Coronary artery (tissue), 2 donors: ENCODE data around the gene SNRNP200.
A peak's percentile ranks its signal among the peaks of the same experiment; 100 is the strongest.
"Not testable (repeated sequence)": the region's sequence is repeated elsewhere in the genome, so short reads cannot be mapped to it uniquely, and the experiment has no call there.

ENCODE experiments used
- DNase-seq: peaks from one replicate; pipeline ENCODE4 v3.0.0-alpha.2; 2017; ENCODE audit warnings: low spot score
- H3K27ac ChIP-seq, 2 donors: fragments of 200-600 bp; sonication (generic); one replicate each; pipeline ENCODE4 v1.5.1; 2016 to 2019
- H3K4me3 ChIP-seq: fragments of 200-600 bp; sonication (generic); 2 replicates; pipeline ENCODE4 v1.5.1; 2016; ENCODE audit warnings: mild to moderate bottlenecking, moderate library complexity
- CTCF ChIP-seq: fragments of 200-600 bp; sonication (generic); IDR thresholded peaks from one replicate; pipeline ENCODE4 v1.5.1; 2019; ENCODE audit warnings: antibody characterized with exemption

Gene SNRNP200

GRCh38 chr2:96305979-96306308 is 598 bp upstream of the SNRNP200 start:
- Histone ChIP-seq H3K27ac (peak overlapping the region; percentile 75 to 80), H3K4me3 (peak overlapping the region; percentile 84)
- TF ChIP-seq CTCF, result no peak
- DNase-seq, result no peak

- Histone ChIP-seq H3K4me3 (peak overlapping the region; percentile 84), H3K27ac (peak overlapping the region in 1 of 2 donors; percentile 80)
- TF ChIP-seq CTCF, result no peak
- no peak for DNase-seq
These were observed 740 bp downstream of the SNRNP200 start for GRCh38 chr2:96304606-96305005.

GRCh38 chr2:96301865-96302264 is 3.5 kb downstream of the SNRNP200 start:
- no peak overlapping the region for H3K27ac ChIP-seq
- DNase-seq, result no peak
- no peak overlapping the region for H3K4me3 ChIP-seq
- TF ChIP-seq CTCF, result no peak

GRCh38 chr2:96296925-96297324 is 8.4 kb downstream of the SNRNP200 start:
- no peak overlapping the region for H3K4me3 ChIP-seq
- DNase-seq, result no peak
- TF ChIP-seq CTCF, result no peak
- H3K27ac ChIP-seq, result no peak overlapping the region

GRCh38 chr2:96294271-96294670 is 11.1 kb downstream of the SNRNP200 start:
- H3K4me3 ChIP-seq, DNase-seq, H3K27ac ChIP-seq: not testable (repeated sequence)

GRCh38 chr2:96291751-96292150 is 13.6 kb downstream of the SNRNP200 start:
- no peak for DNase-seq
- no peak overlapping the region for H3K27ac ChIP-seq
- no peak overlapping the region for H3K4me3 ChIP-seq
- no peak for TF ChIP-seq CTCF

- DNase-seq, result no peak
- Histone ChIP-seq H3K27ac (no peak overlapping the region), H3K4me3 (no peak overlapping the region)
- TF ChIP-seq CTCF, result no peak
These were observed 18.0 kb downstream of the SNRNP200 start for GRCh38 chr2:96287273-96287856.
